Activated CD4-positive, alpha-beta T cell treated with anti-CD3 and anti-CD28 coated beads, Interleukin-2, Interleukin-6, amounts not matched to agents 100 ng/mL and 50 ng/mL, durations not matched to agents 16 hours and 8 hours (primary cell): ENCODE data around the gene SDF2L1.
"Not testable (repeated sequence)": the region's sequence is repeated elsewhere in the genome, so short reads cannot be mapped to it uniquely, and the experiment has no call there.

Source experiments
- DNase-seq: peaks from one replicate; pipeline ENCODE4 v3.0.0-alpha.2; 2020

SDF2L1 gene, protein sequence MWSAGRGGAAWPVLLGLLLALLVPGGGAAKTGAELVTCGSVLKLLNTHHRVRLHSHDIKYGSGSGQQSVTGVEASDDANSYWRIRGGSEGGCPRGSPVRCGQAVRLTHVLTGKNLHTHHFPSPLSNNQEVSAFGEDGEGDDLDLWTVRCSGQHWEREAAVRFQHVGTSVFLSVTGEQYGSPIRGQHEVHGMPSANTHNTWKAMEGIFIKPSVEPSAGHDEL

GRCh38 chr22:21641789-21642583 lies at the start of gene SDF2L1:
Gene SDF2L1 (plus strand): TSS chr22:21642302. CDS start chr22:21642337, 35 bp downstream.
- peak; percentile 100 for DNase-seq

GRCh38 chr22:21592422-21592821 lies 49.7 kb upstream of the SDF2L1 start:
- no peak for DNase-seq

GRCh38 chr22:21593406-21594232 lies 48.5 kb upstream of the SDF2L1 start:
- DNase-seq, result no peak

DNA sequence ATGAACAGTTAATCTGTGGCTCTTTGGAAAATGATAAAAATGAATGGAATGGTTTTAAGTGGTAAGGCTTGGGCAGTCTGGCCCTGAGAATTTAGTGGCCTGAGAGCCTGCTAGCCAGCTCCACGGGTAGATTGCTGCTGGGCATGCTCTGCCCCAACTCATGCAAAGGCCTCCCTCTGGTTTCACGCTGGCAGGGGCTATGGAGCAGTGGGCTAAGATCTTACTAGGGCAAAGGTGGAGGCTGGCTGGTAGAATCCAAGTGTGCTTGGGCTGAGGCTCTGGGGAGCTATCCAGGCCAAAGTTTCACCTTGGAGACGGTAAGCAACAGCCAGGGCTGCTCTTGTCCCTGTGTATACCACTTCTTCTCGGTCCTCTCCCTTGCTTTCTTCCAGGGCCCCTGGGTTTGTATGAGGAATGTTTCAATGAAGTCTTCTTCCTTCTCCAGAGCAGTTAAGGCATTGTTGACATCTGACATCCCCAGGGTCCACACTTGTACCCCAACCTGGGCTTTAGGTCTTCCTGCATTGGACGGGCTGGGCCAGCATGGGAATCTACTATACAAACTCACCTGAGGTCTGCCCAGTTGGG lies 47.1 kb upstream of the SDF2L1 start:
- no peak for DNase-seq

DNA sequence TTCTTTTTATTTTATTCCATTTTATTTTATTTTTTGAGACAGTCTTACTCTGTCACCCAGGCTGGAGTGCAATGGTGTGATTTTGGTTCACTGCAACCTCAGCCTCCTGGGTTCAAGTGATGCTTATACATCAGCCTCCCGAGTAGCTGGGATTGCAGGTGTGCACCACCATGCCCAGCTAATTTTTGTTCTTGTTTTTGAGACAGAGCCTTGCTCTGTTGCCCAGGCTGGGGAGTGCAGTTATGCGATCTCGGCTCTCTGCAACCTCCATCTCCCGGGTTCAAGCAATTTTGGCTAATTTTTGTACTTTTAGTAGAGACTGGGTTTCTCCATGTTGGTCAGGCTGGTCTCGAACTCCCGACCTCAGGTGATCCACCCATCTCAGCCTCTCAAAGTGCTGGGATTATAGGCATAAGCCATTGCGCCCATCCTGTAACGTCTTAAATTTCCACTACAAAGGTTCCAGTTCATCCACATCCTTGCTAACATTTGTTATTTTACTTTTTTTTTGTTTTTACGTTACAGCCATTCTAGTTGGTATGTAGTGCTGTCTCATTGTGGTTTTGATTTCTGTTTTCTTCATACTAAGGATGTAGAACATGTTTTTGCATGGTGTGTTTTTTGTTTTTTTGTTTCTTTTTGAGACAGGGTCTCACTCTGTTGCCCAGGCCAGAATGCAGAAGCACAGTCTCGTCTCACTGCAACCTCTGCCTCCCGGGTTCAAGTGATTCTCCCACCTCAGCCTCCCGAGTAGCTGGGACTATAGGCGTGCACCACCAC lies 45.6 kb upstream of the SDF2L1 start:
- DNase-seq, result not testable (repeated sequence)

DNA sequence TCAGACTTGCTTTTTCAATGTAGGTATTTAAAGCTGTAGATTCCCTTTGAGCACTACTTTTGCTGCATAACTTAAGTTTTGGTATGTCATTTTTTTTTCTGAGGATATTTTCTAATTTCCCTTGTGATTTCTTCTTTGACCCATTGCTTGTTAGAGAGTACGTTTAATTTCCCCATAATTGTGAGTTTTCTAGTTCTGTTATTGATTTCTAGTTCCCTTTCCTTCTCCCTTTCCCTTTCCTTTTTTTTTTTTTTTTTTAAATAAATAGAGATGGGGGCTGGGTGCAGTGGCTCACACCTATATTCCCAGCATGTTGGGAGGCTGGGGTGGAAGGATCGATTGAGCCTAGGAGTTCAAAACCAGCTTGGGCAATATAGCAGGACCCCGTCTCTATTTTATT lies 43.8 kb upstream of the SDF2L1 start:
- no peak for DNase-seq

DNA sequence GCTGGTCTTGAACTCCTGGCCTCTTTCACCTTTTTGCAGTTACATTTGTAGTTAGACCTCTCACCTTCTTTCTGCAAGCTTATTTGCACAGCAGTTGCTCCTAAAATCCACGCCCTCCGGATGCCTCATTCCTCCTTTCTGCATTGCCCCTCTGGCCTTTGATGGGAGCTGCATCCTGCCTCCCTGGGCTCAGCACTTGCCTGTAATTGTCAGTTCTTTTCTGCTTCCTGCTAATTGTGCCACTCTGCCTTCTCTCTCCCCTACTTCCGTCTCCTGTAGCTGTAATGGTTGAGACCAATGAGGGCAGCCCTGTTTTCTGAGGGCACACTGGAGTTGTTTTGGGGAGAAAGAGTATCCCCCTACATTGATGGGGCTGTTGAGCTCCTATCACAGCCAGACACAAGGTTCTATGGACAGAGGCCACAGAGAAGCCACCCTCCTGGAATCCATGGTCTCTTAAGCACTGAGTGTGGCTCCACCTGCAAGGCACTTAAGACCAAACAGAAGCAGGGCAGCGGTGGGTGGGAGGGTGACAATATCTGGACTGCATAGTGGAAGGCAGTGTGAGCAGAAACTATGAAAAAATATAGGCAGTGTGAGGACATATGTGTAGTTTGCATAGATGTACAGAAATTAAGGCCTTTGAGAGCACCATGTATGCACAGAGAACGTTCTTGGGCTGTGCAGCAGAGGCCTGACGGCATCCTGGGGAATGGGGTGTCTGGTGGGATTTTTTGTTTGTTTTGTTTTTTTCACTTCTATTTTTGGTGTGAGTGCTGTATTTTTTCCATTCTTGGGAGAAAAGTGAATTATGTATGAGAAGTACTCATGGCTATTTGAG lies 42.8 kb upstream of the SDF2L1 start:
- DNase-seq, result no peak

DNA sequence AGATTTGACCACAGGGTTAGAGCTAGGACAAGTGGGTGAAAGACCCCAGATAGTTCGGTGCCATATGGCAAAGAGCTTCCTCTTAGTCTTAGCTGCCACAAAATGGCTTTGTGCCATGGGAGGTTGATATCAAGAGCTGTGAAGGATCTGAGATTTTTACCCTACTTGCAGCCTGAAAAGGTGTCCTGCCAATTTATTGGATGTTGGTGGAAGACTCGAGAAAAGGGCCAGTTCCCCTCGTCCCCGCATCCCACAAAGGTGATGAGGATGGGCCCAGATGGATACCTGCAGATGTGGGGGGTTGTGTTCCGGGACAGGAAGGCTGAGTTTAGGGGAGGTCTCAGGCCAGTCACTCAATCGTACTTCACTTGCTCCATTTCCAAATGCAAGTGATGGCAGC lies 39.5 kb upstream of the SDF2L1 start:
- no peak for DNase-seq

DNA sequence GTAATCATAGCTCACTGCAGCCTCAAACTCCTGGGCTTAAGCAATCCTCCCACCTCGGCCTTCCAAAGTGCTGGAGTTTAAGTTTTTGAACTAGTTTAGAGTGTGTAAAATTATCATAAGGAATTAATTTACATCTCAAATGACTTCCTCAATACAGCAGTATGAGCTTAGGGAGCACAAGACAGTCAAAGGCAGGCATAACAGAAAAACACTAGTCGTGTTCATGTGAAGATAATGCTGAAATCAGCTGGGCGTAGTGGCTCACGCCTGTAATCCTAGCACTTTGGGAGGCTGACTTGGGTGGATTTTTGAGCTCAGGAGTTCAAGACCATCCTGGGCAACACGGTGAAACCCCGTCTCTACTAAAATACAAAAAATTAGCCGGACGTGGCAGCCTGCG lies 38.1 kb upstream of the SDF2L1 start:
- DNase-seq, result no peak

DNA sequence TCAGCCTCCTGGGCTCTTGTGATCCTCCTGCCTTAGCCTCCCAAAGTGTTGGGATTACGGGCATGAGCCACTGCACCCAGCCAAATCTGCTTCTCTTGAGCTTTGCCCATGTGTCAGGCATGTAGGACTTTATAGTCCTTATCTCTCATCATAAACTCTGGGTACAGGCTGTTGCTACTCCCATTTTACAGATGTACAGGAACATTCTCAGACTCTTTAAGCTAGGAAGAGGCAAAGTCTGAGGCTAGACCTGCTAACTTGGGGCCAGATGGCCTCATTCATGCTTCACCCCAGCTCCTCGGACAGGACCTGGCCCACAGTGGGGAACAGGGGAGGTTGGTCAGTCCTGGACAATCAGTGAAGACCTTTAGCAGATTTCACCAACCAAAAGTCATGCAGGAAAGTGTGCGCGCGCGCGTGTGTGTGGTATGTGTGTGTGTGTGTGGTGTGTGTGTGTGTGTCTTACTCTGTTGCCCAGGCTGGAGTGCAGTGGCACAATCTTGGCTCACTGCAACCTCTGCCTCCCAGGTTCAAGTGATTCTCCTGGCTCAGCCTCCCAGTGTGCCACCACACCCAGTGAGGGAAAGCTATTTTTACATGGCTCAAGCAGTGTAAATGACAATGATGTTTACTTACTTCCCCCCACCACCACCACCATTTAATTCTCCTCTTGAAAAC lies 36.1 kb upstream of the SDF2L1 start:
- DNase-seq, result no peak

GRCh38 chr22:21606775-21607174 lies 35.3 kb upstream of the SDF2L1 start:
- no peak for DNase-seq

DNA sequence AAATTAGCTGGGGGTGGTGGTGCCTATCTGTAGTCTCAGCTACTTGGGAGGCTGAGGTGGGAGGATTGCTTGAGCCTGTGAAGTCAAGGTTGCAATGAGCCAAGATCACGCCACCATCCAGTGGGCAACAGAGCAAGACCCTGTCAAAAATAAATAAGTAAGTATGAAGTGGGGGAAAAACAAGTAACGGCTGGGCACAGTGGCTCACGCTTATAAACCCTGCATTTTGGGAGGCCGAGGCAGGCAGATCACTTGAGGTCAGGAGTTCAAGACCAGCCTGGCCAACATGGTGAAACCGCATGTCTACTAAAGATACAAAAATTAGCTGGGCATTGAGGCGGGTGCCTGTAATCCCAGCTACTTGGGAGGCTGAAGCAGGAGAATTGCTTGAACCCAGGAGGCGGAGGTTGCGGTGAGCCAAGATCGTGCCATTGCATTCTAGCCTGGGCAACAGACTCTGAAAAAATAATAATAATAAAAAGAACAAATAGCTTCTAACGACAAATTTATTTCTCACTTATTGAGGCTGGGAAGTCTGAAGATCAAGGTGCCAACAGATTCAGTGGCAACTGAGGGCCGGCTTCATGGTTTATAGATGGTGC lies 32.4 kb upstream of the SDF2L1 start:
- not testable (repeated sequence) for DNase-seq

- DNase-seq, result no peak
Measured at GRCh38 chr22:21611210-21611977, 30.7 kb upstream of the SDF2L1 start.

DNA sequence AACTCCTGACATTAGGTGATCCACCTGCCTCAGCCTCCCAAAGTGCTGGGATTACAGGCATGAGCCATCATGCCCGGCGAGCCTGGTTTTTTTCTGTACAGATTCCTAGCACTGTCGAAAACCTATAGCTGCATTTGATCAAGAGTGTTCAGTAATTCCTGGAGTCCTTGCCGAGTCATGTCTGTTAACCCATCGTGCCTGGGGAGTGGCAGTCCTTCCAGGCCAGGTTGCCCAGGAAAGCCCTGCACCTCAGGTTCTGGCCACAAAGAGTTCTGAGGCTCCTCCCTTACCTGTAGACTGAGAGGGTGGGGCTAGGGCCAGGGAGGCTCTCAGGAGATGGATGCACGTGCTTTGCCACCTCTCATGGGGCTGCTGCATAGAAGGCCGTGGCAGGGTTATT lies 29.2 kb upstream of the SDF2L1 start:
- DNase-seq, result no peak

DNA sequence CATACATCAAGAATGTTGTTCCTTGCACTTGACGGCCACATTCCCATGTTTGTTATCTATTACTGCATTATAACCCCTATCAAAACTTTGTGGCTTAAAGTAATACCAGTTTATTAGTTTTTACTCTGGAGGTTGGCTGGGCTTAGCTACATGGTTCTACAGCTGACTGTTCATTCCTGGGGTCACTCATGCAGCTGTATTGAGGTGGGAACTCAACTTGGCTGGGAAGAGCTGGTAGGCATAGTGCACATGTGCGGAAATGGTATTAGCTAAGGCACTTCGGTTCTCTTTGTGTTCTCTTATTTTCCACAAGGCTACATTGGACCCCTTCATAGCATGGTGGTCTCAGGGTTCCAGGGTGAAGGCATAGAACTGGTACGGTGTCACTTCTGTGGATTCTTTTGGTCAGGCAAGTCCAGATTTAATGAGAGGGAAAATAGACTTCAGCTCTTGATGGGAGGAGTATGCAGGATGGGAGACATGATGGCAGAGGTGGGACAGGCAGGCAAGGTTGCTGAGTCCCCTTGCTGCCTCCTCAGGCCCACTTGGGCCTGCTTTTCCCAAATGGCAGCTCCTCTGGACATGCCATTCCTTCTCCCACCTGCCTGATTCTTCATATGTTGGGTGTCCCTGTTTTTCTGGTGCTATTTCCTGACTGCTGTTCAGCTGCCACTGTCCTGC lies 28.4 kb upstream of the SDF2L1 start:
- DNase-seq, result no peak

- DNase-seq, result no peak
Measured at GRCh38 chr22:21615731-21616130, 26.4 kb upstream of the SDF2L1 start.

- not testable (repeated sequence) for DNase-seq
Measured at GRCh38 chr22:21617337-21617736, 24.8 kb upstream of the SDF2L1 start.

DNA sequence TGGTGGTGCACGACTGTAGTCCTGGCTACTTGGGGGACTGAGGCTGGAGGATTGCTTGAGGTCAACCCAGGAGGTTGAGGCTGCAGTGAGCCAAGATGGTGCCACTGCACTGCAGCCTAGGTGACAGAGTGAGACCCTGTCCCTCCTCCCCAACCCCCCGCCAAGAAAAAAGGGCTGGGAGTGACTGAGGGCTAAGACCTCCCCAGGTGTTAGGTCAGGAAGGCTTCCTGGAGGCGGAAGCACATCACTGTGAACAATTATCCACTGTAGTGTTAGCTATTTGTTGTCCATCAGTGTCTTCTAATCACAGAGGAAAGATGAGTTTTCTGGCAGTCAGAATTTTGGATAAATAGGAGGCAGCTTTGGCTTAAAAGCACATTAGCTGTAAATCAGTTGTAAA lies 21.1 kb upstream of the SDF2L1 start:
- no peak for DNase-seq
